DOHH2 (cell line): ENCODE measurements around the gene CPD.

ENCODE experiments used
- CTCF ChIP-seq: fragments of 200-600 bp; sonication (generic); IDR thresholded peaks from one replicate; pipeline ENCODE4 v1.5.1; 2014; ENCODE audit warnings: antibody characterized with exemption, mild to moderate bottlenecking, low read depth, low read length; ENCODE audit not compliant: poor library complexity, severe bottlenecking
- EZH2phosphoT487 ChIP-seq: fragments of 200-600 bp; sonication (generic); IDR thresholded peaks from 2 replicates; pipeline ENCODE4 v1.6.1; 2017; ENCODE audit warnings: borderline replicate concordance, mild to moderate bottlenecking, antibody characterized with exemption, low read length, moderate library complexity, mixed read lengths

- TF ChIP-seq CTCF (no peak), EZH2phosphoT487 (no peak)
Measured at GRCh38 chr17:30391534-30391933, 12.8 kb downstream of the CPD start.
